NCI-H82 treated with DMSO at 0.1 percent for 48 hours (cell line): ENCODE data around the gene FAM53B.
"Not testable (repeated sequence)": the region's sequence is repeated elsewhere in the genome, so short reads cannot be mapped to it uniquely, and the experiment has no call there.

ENCODE experiments used
- DNase-seq: peaks from one replicate; lab custom pipeline; 2025; ENCODE audit not compliant: unreplicated experiment; lab: John Stamatoyannopoulos, UW

FAM53B gene

DNA sequence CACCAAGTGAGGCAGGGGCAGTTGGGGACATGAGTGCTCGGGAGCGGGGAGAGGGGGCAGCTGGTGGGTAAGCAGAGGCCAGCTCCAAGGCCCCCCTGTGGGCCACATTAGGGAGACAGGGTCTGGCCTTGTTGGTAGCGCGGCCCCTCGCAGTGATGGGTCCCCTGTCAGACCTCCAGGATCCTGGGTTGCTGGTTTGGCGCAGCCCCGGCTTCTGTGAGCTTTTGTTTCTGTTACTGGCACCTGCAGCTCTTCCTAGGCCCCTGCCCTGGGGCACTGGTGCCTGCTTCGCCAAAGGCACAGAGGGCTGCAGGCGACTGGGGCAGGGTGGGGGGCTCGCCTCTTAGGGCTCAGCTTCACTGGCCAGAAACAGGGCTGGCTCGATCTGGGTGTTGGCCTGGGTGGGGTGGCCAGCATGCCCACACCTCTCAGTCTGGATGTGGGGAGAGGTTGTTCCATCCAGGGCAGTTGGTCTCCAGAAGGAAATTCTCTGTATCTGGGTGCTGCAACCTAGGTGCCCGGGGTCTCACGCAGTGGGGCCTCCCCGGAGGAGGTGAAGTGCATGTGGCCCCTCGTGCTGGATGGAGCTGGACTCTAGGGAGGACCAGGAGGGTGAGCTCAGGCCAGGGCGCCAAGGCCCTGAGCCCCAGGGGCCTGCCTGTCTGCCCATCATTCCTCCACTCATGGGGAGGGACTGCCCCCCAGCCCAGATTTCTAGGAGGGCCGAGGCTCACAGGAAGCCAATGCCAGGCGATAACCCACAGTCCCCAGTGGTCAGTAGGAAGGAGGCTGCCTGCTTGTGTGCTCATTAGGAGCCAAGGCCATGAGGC lies 143.9 kb downstream of the FAM53B start:
- DNase-seq, result no peak

GRCh38 chr10:124599588-124600050 lies 144.6 kb downstream of the FAM53B start:
- no peak for DNase-seq

DNA sequence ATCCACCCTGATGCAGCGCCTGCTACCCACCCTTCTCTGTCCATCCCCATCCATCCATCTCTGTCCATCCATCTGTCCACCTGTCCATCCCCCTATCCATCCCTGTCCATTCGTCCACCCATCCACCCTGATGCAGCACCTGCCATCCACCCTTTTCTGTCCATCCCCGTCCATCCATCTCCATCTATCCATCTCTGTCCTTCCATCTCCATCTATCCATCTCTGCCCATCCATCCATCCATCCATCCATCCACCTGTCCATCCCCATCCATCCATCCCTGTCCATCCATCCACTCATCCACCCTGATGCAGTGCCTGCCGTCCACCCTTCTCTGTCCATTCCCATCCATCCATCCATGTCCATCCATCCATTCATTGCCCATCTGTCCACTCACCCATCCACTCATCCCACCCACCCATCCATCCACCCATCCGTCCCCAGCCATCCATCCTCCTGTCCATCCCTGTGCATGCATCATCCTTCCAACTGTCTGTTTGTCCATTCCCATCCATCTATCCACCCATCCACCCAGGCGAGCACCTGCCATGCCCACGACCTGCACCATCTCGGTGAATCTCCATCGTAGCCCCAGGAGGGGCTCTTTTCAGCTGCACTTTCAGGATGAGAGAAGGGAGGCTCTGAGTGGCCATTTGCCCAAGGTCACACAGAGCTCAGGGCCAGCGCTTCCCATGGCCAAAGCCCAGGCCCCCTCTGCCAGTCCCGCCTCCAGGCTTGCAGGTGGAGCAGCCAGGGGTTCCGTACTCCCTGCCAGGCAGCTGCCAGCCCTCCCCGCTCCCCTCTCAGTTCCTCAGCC lies 145.2 kb downstream of the FAM53B start:
- no peak for DNase-seq

GRCh38 chr10:124598196-124598595 lies 146.0 kb downstream of the FAM53B start:
- DNase-seq, result no peak

DNA sequence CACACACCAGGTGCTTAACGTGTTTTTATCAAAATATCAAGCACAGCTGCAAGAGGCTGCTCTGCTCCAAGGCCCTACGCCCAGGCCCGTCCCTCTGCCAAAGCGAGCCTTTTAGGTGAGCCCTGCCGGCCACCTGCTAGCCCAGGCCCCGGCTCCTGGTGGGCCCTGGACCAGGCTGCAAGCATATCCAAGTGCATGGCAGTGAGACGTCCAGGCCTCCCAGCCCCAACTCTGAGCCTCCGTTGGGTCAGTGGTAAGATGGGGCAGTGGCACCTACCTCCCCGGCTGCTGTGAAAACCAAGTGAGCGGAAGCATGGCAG lies 146.4 kb downstream of the FAM53B start:
- no peak for DNase-seq

- no peak for DNase-seq
Measured at GRCh38 chr10:124596962-124597845, 147.0 kb downstream of the FAM53B start.

GRCh38 chr10:124596116-124596785 lies 147.9 kb downstream of the FAM53B start:
- DNase-seq, result no peak

DNA sequence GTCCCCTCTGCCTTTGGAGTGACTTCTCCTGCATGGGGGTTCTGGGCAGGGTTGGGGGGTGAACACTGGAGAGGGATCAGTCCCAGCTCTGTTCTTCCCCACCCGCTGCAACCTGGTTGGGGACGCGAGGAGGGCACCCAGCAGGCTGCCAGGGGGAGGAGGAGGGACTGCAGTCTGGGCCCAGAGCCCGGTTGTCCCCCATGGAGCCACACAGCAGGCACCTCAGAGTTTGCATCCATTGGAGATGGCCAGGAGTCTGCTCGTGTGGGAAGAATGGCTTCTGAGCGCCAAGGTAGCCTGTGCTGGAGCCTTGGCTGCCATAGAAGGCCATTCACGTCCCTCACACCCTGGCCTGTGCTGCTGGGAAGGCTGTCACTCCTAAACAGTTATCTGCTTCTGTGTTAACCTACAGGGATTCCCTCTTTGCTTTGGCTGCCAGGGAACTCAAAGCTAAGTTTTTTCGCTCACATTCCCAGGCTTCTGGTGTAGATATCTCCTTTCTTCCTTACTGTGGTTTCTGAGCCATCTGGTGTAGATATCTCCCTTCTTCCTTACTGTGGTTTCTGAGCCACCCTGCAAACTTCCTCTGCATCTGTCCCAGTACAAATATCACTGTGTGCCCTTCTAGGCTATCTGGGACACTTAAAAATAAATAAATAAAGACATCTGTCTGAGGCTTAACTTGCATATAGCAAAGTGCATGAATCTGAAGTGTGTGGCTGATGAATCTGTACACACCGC lies 148.9 kb downstream of the FAM53B start:
- DNase-seq, result no peak

- no peak for DNase-seq
Measured at GRCh38 chr10:124594240-124594639, 149.9 kb downstream of the FAM53B start.

GRCh38 chr10:124593431-124593985 lies 150.7 kb downstream of the FAM53B start:
- no peak for DNase-seq

DNA sequence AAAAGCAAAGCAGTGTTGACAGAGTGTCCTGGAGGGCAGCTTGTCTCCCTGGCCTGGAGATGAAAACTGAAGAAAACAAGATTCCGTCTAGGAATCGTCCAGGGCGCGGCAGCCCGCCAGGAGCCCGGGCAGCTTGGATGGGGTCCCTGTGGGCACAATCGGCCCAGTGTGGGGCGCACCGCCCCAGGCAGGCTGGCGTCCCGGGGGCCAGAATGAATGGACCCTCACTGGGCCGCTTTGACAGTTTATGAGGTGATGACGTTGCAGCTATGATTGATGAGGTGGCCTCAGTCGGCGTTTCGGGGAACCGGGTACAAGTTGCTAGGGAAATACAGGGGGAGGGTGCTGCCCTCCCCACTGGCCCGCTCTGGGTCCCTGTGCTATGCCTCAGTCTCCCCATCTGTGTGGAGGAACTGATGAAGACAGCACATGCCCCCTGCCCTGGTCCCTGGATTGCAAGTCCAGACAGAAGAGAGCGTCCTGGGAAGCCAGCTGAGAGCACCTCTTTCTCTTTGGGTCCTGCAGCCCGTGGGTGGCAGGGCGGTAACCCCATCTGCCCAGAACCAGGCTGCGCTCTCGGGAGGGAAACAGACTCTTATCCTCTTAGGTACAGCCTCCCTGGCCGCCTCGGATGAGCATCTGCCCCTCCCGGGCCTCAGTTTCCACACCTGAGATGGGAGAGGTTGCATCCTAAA lies 151.3 kb downstream of the FAM53B start:
- DNase-seq, result no peak

- DNase-seq, result no peak
Measured at GRCh38 chr10:124592101-124592500, 152.1 kb downstream of the FAM53B start.

DNA sequence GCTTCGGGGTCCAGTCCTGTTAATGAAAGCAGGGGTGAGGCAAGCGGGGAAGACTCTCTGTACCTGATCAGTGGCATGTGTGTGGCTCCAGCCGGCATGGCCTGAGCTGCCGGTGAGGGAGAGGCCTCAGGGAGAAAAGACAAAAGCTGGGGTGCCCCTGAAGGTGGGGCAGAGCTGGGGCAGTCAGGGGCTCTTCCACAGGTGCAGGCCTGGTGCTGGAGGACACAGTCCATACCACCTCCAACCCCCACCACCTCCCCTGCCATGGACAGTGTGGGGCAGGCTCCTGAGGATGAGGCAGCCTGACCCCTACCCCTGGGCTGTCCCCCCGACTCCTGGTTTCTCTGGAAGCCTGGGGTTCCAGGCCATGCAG lies 153.1 kb downstream of the FAM53B start:
- DNase-seq, result no peak

DNA sequence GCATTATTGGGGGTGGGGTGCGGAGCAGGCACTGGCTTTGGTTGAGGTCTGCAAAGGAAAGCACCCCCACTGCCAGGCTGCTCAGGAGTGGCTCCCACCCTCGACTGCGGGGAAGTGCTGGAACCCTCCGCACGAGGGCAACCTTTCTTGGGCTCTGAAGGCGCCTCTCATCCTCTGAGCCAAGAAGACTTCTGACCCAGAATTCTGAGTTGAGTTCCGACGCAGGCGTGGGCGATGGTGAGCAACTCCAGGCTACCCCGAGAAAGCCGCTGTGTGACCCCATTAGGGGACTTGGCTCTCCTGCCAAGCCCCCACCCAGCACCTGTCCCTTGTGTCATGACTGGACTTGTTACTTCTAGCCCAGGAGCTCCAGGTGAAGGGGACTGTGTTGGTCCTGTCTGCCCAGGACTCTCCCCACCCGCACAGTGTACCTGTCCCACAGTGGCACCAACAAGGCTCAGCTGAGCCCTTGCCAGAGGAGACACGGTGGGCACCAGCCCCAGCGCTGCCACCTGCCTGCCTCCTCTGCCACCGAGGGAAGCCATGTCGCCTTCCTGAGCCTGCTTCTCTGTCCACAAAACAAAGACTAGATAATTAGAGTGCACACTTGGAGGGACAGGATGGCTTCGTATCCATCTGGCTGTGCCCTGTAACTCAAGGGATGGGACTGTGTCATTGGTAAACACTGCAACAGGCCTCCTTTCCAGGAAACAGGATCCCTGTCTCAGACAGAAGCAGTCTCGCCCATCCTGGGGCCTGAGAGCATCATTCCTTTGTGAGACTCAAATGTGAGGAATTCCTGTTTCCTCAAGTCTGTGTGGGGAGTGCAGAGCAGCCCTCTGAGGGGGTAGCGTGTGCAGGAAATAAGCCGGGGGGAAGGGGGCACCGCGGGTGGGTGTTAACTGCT lies 153.7 kb downstream of the FAM53B start:
- DNase-seq, result no peak

DNA sequence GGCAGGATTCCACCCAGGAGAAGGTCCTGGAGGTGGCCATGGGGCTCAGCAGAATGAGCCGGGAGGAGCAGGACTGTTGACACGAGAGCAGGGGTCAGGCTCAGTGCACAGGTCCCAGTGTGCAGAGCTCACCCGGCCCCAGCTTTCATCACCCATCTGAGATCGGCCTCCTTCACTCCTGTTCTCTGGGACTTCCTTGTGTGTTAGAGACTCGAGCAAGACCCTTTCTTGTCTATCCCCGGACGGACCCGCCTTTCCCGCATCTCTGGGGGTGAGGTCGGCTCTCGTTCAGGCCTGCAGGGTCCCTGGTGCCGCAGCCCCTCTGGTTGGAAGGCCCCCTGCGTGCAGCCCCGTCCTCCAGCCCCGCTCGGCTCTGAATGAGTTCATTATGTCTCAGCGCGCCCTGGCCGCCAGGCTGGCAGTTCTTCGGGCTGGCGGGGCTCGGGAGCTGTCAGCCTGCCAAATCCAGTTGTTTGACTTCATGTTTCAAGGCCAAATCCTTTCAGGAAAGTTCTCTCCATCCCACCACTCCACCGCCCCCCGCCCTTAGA lies 154.6 kb downstream of the FAM53B start:
- DNase-seq, result no peak

DNA sequence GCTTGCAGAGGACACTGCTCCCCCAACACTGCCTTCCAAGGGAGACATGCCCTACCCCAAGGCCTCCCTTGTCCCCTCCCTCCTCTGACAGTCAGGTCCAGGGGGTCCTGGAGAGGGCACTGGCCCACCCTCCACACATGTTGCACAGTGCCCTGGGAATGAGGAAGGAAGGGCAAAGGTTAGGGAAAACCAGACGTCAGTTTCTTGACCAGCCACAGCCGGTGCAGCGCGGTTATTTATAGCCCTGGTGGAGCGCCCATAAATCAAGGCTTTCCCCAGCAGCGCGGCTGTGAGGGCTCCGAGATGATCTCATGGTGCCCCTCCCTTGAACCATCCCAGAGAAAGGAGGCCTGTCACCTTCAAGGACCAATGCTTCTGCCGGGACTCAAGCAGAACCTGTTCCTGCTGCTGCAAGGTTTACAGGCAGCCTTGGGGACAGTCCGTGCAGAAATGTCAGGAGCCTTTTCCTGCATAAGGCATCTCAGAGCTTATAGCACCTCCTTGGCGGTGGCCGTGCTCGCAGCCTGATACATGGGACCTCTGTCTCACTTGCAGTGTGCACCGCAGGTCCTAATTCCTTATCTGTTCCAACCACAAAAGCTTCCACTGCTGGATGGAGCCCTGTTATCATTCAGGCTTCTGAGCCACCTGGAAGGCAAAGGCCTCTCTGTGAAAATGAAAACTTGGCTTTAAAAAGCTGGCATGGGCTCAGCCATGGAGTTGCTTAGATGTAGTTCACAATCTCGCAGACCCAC lies 155.3 kb downstream of the FAM53B start:
- DNase-seq, result no peak

- not testable (repeated sequence) for DNase-seq
Measured at GRCh38 chr10:124588341-124588735, 155.8 kb downstream of the FAM53B start.
